Measurements from ENCODE around the gene HECW1.
A peak's percentile ranks its signal among the peaks of the same experiment; 100 is the strongest.
"Not testable (repeated sequence)": the region's sequence is repeated elsewhere in the genome, so short reads cannot be mapped to it uniquely, and the experiment has no call there.

The HECW1 gene

DNA sequence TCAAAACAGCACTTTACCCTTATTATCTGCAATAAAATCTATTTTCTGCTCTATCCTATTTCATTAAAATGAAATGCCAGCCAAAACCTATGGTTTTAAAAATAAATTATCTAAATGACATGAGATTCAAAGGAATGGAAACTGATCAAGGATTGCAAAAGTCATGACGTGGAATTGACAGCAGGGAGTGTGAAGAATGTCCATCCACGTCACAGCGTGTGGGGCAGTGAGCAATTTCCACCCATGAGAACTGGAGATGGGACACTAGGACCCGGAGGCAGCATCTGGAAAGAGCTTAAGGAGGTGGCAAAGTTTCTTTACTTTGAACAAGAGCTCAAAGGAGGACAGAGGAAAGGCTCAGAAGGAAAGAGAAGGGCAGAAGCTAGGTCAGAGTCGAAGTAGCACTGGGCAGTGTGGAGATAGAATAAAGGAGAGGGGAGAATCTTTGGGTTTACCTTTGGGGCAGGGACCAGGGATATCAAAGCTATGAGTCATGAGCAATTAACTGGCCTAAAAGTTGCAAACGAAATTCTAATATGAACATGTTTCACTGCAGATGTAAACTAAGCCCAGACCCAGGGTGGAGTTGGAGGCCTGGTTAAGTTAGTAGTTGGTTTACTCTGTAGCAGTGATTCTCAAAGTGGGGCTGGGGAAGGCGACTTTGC lies 445.5 kb downstream of the HECW1 start:
- in situ Hi-C loops (cut with HindIII; ENCODE audit: low pct_ligation_motif_present, low pct_unique_long_range_greater_than_20kb, low sequenced_read_pairs) = no loop called here
- DNase-seq = no peak

DNA sequence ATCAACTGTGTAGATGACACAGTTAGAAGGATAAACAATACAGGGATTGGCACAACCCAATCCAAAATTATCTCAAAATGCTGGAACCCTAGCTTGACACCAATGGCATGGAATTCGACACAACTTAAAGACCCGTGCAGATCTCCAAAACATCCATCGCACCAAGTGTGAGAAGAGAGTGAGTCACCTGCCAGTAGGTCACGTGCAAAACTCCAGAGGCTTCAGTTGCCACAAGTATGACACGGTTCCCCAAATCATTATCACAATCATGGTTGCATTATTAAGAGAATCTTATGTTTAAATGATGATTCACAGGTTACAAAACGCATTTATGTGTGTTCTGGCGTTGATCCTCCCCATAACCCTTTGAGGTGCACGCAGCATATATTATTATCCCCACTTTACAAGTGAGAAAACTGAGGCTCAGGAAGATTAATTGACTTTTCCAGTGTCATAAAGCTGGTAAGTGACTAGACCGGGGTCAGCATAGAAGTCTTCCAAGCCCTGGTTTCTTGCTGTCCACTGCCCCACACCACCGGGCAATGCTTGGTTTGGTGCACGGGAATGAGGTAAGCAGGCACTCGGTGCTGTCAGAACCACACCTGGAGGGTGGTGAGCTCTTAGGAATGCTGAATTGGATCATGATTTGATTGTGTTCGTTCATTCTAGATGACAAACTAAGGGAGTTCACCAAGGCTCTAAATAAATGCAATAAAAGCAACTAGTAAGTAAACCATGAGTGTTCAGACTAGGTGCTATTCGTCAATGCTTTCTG lies 446.9 kb downstream of the HECW1 start:
- no peak for DNase-seq
- in situ Hi-C loops (cut with HindIII; ENCODE audit: low pct_ligation_motif_present, low pct_unique_long_range_greater_than_20kb, low sequenced_read_pairs) = no loop called here

DNA sequence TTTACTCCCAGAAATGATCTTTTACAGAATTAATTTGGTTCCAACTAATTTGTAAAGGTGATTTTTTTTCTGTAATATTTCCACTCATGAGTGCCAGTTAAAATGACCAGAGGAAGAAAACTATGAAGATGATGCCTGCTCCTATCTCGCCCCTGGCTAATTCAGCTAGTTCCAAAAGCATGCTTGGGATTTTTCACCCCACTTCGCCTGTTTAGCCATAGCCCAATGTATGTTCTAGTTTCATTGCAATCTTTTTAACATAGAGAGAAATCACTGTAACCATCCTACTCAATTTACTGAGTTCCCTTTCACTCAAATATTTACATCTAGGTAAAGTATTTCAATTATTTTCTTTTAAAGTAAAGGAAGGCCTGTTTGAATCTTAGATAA lies 447.5 kb downstream of the HECW1 start:
- in situ Hi-C loops (cut with HindIII; ENCODE audit: low pct_ligation_motif_present, low pct_unique_long_range_greater_than_20kb, low sequenced_read_pairs) = no loop called here
- no peak for DNase-seq

DNA sequence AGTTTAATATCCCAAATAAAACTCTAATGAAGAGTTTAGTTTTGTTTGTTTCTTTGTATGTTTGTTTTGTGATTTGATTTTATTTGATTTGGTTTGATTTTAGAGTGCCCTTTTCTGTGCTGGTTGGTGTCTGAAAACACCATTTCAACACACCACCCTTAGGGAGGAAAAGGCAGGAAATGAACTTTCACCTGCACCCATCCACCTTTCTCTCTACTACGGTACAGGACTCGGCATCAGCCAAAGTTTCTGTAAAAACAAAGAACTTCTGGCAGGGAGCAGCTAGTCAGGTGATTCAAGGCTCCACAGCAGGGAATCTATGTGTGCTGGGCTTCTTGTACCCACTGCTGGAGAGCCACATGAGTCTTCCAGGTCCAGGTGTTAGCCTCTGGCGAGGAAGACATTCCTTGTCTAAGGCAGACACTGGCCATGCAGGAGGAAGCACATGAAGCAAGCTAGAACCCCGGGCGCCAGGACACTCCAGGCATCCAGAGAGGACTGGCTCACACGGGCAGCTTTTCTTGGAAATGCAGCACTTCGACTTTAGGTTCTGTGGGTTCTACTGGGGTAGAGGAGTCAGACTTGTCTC lies 448.4 kb downstream of the HECW1 start:
- in situ Hi-C loops (cut with HindIII; ENCODE audit: low pct_ligation_motif_present, low pct_unique_long_range_greater_than_20kb, low sequenced_read_pairs) = no loop called here
- DNase-seq = no peak

DNA sequence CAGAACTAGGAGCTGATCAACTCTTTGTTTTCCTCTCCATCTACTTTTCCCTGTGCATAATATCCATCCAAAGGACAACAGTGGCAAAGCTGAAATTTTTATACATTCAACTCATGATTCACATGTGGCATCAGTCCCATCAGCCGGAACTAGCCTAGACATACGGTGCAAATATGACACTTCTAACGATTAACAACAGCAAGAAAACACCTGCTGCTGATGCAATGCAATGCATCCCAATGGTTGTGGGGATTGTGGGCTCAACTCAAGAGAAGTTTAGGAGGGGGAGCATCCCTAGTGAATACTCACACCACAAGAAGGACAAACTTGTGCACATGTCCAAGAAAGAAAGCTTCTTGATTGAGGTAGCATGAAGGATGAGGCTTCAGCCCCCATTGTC lies 449.9 kb downstream of the HECW1 start:
- in situ Hi-C loops (cut with HindIII; ENCODE audit: low pct_ligation_motif_present, low pct_unique_long_range_greater_than_20kb, low sequenced_read_pairs) = no loop called here
- no peak for DNase-seq

DNA sequence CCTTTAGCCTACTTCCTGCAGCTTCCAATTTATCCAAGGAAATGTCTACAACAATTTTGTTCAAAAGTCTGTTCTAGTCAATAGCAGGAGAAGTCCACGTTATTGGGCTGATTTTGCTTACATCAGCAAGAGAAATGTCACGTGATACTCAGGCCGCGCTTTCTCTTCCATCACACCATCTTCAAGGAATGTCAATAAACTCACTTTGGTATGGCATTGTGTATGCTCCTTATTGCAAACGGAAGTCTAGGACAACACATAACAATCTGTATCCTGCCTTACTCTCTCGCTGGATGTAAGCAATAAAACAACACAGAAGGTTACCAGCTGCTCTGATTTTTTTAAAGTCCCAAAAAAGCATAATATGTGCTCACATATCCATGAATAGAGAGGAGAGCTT lies 453.3 kb downstream of the HECW1 start:
- in situ Hi-C loops (cut with HindIII; ENCODE audit: low pct_ligation_motif_present, low pct_unique_long_range_greater_than_20kb, low sequenced_read_pairs) = no loop called here
- DNase-seq = no peak

DNA sequence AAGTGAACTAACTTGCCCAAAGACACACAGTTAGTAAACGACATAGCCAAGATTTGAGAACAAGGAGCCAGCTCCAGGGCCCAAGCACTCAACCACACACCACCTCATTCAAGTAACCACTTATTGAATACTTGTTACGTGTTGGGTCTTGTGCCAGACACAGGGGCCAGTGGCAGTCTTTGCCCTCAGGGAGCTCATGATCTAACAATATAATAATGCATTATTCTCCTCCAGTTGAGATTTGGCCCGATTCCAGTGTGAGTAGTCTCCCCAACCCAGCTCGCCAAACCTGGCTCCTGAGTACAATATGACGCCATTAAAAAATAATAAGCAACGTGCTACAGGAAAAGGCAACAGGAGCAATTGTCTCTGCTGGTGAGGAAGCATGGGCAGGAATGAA lies 456.1 kb downstream of the HECW1 start:
- in situ Hi-C loops (cut with HindIII; ENCODE audit: low pct_ligation_motif_present, low pct_unique_long_range_greater_than_20kb, low sequenced_read_pairs) = no loop called here
- no peak for DNase-seq

DNA sequence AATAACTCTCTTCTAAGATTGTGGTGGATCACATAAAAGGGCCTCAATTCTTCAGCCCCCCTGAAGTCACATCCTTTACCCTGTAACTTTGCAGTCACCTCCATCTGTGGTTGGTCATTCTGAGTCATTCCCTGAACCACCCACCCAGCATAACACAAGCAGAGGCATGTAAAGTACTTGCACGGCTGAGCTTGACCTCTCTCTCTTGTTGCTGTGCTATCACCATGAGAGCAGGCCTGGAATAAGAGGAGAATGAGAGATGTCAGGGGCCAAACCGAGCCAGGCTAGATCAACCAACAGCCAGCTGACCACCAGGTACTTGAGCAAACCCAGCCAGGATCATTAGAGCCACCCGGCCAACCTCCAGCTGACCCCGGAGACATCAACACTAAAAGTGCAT lies 457.0 kb downstream of the HECW1 start:
- in situ Hi-C loops (cut with HindIII; ENCODE audit: low pct_ligation_motif_present, low pct_unique_long_range_greater_than_20kb, low sequenced_read_pairs) = no loop called here
- DNase-seq = peak; percentile 63

DNA sequence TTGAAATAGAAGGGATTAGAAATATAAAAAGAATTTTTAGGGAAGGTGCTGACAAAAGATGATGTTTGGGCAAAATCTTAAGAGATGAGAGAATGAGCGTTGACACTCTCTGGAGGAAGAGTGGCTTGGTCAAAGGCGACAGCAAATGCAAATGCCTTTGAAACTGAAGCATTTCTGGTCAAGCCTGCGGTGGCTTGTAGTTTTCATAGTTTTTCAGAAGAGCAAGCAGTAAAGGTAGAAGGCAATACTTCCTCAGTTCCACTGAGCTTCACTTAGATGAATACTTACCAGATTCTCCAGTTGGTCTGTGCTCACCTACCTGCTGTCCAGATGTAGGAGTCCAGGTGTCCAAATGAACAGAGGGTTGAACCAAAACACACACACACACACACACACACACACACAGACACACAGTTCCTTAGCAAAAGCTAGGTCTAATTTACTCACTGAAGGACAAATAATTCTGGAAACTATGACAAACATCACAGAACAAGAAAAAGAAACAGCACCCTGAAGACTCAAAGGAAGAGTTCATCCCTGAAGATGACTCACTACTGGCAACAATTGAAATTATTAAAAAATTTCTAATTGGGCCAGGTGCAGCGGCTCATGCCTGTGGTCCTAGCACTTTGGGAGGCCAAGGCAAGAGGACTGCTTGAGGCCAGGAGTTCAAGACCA lies 458.4 kb downstream of the HECW1 start:
- in situ Hi-C loops (cut with HindIII; ENCODE audit: low pct_ligation_motif_present, low pct_unique_long_range_greater_than_20kb, low sequenced_read_pairs) = no loop called here
- no peak for DNase-seq

DNA sequence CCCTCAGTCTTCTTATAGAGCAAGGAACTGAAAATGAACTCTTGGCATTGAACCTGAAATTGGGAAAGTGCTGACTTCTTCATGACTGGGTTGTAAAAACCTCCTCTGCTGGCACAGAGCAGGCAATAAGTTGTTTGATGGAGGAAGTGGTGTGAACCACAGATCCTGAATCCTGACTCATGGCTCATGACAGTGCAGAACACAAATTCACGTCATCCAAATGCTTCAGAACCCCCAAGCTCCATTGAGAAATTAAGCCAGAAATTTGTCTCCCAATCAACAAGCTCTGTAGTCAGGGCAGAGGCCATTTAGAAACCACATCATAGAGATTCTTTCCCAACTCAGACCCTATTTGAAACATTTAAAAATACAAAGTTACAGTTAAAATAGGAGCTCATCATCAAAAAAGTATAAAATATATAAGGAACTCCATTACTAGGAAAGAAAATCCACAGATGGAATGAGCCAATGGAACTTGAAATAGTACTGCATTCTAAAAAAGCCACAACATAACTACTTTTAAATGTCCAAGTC lies 460.1 kb downstream of the HECW1 start:
- peak; percentile 97 for DNase-seq
- in situ Hi-C loops (cut with HindIII; ENCODE audit: low pct_ligation_motif_present, low pct_unique_long_range_greater_than_20kb, low sequenced_read_pairs) = no loop called here

DNA sequence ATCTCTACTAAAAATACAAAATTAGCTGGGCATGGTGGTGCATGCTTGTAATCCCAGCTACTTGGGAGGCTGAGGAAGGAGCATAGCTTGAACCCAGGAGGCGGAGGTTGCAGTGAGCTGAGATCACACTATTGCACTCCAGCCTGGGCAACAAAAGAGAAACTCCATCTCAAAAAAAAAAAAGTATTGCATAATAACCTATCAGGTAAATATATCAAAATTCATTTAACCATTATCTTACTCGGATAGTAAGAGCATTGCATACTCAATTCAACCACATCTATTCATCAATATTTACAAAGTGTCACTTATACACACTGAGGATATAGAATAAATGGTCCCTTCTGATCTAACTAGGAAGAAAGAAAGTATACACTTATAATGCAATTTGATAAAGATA lies 461.4 kb downstream of the HECW1 start:
- in situ Hi-C loops (cut with HindIII; ENCODE audit: low pct_ligation_motif_present, low pct_unique_long_range_greater_than_20kb, low sequenced_read_pairs); DNase-seq: not testable (repeated sequence)

DNA sequence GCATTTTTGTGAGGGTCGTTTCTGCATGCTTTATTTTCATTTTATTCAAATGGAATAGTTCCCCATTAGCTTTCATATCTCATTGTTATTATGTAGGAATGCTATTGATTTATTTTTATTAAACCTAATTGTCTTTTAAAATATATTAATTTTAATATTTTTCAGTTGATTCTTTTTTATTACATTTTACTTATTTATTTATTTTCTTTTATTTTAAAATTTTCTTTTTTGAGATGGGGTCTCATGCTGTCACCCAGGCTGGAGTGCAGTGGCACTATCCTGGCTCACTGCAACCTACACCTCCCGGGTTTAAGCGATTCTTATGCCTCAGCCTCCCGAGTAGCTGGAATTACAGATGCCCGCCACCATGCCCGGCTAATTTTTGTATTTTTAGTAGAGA lies 463.1 kb downstream of the HECW1 start:
- in situ Hi-C loops (cut with HindIII; ENCODE audit: low pct_ligation_motif_present, low pct_unique_long_range_greater_than_20kb, low sequenced_read_pairs) = loop anchor here (25.0 kb wide), 2 partner anchors 137 to 262 kb away; no protein-coding TSS in a partner anchor
- DNase-seq = no peak

DNA sequence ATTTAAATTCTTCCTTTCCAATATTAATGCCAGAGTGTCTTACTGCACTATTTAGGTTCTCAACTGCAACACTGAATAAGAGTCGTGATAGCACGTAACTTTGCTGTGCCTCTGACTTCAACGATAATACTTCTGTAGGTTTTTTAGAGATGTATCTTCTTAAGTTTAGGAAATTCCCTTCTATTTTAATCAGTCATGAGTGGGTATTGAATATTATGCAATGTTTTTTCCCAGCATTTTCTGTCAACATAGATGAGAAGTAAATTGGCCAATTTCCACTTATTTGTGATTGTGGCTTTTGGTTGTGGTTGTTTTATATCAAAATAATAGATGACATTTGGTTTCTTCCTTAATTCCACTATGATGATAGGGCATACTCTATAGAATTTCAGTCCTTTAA lies 463.8 kb downstream of the HECW1 start:
- DNase-seq = no peak
- in situ Hi-C loops (cut with HindIII; ENCODE audit: low pct_ligation_motif_present, low pct_unique_long_range_greater_than_20kb, low sequenced_read_pairs) = loop anchor here (25.0 kb wide), 2 partner anchors 136 to 261 kb away; no protein-coding TSS in a partner anchor

DNA sequence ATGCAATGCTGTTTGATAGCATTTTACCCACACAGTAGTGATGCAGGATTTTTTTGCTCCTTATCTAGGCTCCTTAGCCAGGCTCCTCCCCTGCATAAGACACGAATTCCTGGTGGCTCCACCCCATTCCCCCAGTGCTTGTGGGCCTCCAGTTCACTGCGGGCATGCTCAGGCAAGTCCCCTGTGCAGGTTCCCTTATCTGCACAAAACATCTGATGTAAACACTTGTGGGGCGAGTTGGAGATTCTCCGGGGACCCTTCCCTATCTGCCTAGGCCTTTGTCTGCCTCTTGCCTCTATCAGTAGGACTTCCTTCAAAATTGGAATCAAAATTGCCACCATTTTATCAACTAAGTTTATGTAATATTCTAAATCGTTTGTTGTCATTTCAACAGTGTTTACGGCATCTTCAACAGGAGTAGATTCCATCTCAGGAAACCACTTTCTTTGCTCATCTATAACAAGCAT lies 465.1 kb downstream of the HECW1 start:
- peak; percentile 49 for DNase-seq
- in situ Hi-C loops (cut with HindIII; ENCODE audit: low pct_ligation_motif_present, low pct_unique_long_range_greater_than_20kb, low sequenced_read_pairs) = loop anchor here (25.0 kb wide), 2 partner anchors 135 to 260 kb away; no protein-coding TSS in a partner anchor

DNA sequence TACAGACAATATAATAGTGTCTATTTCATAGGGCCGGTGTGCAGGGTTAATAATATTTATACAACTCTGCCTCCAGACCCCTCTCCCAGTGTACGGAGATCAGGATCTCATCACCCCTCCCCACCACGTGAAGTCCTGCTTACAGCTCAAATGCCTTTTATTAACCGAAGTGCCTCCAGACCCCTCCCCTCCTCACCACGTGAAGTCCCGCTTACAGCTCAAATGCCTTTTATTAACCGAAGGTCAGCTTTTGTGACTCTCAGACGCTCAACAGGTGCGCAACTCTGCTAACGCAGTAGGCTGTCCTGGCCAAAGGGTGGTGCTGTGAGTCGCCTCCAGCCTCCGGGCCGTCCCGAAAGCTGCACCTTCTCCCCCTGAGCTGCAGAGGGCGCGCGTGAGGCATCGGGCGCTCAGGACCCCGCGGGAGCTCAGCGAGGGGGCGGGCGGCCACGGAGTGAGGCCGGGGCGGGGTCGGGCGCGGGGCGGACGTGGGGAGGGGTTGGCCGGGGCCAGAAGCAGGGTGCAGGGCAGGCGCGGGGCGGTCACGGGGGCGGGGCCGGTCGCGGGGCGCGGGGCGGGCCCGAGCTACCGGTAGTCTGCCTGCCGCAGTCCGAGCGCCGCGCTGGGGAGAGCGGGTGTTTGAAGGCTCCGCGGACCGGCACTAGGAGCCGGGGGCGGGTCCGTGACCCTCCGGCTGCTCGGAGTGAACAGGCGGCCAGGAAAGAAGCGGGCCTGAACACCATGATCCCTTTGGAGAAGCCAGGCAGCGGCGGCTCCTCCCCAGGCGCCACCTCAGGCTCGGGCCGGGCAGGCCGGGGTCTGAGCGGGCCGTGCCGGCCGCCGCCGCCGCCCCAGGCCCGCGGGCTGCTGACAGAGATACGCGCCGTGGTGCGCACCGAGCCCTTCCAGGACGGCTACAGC lies 470.3 kb downstream of the HECW1 start, which contains the start of gene STK17A:
STK17A (plus strand) TSS at position 606 of the 921 bp plus-strand sequence; CDS start at position 742, 136 bp downstream.
- in situ Hi-C loops (cut with HindIII; ENCODE audit: low pct_ligation_motif_present, low pct_unique_long_range_greater_than_20kb, low sequenced_read_pairs) = loop anchor here (25.0 kb wide), 2 partner anchors 130 to 255 kb away; no protein-coding TSS in a partner anchor

DNA sequence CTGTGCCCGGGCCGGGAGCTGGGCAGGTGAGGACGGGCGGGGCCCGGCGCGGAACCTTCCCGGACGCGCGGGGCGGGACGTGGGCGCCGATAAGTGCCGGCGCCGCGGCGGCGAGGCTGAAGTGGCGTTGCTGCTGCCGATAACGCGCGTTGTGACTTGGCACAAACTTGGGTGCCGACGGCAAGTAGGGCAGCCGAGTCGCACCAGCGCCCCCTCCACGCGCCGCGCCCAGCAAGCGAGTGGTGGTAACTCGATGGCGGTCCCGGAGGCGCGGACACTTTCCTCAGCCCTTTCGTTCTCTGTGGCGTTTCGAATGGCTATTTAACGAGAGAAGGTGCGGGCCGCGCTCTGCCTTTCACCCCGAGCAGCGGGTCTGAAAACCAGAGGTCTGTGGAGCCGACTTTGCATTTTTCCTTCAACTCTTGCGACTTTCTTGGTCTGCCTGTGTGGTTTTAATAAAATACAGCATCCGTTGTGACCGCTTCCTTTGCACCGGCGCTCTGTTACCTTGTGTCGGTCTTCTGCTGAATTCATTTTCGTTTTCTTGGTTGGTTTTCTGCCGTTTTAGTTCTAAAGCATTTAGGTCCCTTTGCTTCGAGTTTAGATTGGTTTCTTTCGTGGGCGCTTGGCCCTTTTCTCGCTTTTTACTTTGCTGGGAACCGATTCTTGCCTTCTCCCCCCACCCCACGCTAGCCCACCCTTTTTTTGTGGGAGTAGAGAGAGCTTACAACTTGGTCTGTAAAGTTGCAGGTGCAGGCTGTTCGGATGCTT lies 471.2 kb downstream of the HECW1 start:
- peak; percentile 77 for DNase-seq
- in situ Hi-C loops (cut with HindIII; ENCODE audit: low pct_ligation_motif_present, low pct_unique_long_range_greater_than_20kb, low sequenced_read_pairs) = loop anchor here (25.0 kb wide), 2 partner anchors 129 to 254 kb away; no protein-coding TSS in a partner anchor

More for the DNA sequence above, 470.3 kb downstream of the HECW1 start, which contains the start of gene STK17A:
- DNase-seq = peak; percentile 95

DNA sequence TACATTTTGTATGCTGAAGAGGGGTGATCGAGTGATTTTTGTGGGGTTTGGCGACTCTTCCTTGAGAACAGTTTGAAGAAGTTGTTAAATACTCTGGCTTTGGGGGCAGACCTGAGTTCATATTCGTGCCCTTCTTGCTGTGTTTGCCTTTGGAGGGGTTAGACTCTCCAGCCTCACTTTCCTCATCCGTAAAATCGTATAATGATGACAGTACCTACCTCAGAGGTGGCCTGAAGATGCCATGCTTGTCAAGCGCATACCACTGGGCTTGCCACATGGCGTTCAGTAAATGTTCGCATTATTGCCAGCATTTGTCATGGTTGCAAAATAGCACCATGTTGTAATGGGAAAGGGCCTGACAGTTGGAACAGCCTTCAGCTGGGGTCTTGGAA lies 471.7 kb downstream of the HECW1 start:
- in situ Hi-C loops (cut with HindIII; ENCODE audit: low pct_ligation_motif_present, low pct_unique_long_range_greater_than_20kb, low sequenced_read_pairs) = loop anchor here (25.0 kb wide), 2 partner anchors 128 to 253 kb away; no protein-coding TSS in a partner anchor
- DNase-seq = peak; percentile 85
